HTR-8/SVneo (cell line): ENCODE results near the gene UGT8.
"Not testable (repeated sequence)": the region's sequence is repeated elsewhere in the genome, so short reads cannot be mapped to it uniquely, and the experiment has no call there.

ENCODE experiments used
- DNase-seq: peaks from one replicate; pipeline ENCODE4 v3.0.0; 2011; ENCODE audit warnings: low spot score, mixed read lengths; ENCODE audit not compliant: insufficient read length
- FAIRE-seq: peaks from 2 replicates; lab custom pipeline; 2011; peaks lifted over from hg19 to GRCh38; lab: Jason Lieb, UNC

UGT8 gene

DNA sequence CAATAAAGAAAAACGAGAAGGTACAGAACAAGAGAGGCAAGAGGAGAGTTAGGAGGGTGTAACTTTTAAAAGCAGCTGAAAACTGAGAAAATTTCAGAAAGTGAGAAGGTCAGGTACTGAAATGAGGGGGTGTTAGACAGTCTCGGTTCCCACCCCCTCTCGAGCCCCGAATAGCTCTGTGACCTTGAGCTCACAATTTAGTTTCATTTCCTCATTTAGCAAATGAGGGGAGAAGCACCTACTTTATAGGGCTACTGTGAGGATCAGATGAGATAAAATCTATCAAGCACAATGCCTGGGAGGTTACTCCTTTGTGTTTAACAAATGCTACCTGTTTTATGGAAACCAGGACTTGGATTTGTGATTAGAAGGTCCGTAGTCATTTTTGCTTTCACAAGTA is 4.9 kb downstream of the UGT8 start:
- no peak for DNase-seq
- FAIRE-seq, result no peak

DNA sequence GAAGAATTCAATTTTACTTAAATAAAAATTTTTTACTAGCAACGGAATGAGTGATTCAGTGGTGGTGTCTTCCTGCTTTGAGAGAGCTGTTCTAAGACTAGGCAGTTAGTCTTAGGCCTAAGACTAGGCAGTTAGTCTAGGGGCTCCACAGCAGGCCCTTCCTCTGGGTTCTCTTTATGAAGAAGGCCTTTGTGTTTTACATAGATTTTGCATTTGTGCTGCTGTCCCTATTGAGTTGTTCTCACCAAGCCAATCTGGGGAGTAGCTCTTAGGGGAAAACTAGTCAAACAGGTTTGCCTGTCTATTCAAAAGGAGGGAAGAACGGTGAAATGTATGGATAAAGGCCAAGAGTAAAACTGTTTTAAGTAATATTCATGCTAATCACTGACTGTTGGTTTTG is 7.6 kb downstream of the UGT8 start:
- DNase-seq, result no peak
- FAIRE-seq, result no peak

DNA sequence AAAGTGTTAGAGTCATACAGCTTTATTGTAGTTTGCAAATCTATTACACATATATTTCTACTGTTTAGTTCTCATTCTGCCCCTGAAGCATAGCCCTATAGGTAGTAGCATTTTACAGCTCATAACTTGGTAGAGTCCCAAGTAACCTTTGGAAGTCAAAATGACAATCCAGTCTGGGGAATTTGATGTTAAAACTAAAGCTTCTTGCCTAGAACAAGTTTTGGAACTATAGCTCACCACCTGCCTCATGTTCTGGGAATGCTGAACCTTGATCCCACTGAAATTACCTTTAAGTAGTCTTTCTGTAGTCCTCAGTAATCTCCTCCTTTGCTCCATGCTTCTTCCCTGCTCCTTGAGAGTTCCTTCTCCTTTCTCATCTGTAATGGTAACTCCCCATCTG is 8.4 kb downstream of the UGT8 start:
- no peak for FAIRE-seq
- DNase-seq, result no peak

DNA sequence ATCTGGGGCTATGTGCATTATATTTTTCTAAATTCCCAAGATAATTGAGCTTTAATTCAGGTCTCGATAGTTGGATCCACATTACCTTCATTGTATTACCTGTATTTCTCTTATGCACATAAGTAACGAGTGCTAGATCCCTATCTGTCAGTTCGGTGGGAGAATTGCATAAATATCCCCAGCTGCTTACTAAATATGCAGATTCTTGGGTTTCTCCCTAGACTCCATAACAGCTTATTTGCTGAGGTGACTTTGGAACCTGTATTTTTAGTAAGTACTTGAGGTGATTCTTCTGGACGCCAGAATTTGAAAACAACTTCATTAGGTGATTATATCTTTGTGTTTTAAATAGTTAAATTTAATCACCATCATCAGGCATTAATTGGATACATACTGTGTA is 15.0 kb downstream of the UGT8 start:
- no peak for DNase-seq
- no peak for FAIRE-seq

DNA sequence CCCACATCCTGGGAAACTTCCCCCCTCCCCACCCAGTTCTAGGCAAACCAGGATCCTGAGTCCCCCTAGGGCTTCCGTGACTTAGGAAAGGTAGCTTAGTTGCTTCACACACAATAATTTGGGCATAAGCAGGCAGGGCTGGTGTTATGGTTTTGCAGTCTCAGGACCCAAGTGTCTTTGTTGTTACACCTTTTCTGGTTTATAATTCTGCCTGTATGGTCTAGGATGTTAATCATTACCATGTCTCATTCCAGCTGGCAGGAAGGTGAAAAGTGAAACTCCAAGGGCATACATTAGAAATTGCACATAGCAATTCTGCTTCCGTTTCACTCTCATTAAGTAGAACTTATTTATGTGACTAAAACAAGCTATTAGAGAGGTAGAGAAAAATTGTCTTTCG is 16.8 kb downstream of the UGT8 start:
- DNase-seq, result no peak
- FAIRE-seq, result no peak

DNA sequence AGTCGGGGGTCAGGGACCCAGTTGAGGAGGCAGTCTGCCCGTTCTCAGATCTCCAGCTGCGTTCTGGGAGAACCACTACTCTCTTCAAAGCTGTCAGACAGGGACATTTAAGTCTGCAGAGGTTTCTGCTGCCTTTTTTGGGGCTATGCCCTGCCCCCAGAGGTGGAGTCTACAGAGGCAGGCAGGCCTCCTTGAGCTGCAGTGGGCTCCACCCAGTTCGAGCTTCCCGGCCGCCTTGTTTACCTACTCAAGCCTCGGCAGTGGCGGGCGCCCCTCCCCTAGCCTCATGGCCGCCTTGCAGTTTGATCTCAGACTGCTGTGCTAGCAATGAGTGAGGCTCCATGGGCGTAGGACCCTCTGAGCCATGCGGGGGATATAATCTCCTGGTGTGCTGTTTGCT is 17.4 kb downstream of the UGT8 start:
- not testable (repeated sequence) for FAIRE-seq, DNase-seq

DNA sequence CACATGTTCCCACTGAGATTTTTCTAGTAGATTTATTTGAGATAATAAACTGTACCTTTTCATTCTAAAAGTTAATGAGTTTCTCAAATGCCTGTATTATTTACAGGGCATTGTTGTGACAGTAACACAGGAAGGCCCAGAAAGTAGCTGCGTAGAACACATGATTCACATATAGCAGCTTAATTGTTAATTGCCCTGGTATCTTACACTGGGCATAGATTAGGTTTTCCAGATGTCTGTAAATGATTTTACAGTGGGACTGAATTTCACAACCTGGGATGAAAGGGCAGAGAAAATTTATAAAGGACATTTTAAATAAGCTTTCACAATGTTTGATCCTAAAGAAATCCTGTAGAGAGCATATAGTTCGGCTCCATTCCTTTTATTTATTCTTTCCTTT is 27.6 kb downstream of the UGT8 start:
- FAIRE-seq, result no peak
- no peak for DNase-seq

DNA sequence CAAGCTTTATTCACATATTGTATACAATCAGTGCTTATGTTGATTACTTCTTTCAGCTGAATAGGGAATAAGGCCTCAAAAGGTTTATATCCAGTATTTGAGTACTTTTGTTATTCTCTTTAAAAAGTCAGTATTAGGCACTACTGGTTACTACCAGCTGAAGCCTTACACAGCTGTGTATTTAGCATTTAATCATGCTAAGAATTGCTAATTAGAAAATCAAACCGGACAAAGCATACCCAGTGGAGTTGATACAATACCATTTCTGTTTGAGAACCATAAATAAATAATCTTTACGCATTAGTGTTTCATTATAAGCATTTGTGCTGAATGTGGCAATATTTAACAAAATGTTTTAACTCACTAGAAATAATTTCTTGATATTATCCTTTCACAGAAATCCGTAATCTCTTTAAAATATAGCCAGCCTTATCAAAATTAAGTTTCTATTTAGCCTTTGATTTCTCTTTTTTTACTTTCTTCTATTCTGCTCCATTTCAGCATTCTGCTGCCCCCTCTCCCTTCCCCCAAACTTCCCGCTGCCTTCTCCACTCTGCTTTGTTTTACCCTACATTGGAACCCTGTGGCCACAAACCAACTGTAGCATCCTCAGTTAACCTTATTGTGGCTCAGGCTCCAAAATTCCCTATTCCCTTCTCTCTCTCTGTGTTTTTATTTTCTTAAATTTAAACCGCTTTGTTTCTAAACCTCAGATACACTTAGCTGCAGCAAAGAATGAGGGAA is 37.8 kb downstream of the UGT8 start:
- DNase-seq (no peak), FAIRE-seq (no peak)

DNA sequence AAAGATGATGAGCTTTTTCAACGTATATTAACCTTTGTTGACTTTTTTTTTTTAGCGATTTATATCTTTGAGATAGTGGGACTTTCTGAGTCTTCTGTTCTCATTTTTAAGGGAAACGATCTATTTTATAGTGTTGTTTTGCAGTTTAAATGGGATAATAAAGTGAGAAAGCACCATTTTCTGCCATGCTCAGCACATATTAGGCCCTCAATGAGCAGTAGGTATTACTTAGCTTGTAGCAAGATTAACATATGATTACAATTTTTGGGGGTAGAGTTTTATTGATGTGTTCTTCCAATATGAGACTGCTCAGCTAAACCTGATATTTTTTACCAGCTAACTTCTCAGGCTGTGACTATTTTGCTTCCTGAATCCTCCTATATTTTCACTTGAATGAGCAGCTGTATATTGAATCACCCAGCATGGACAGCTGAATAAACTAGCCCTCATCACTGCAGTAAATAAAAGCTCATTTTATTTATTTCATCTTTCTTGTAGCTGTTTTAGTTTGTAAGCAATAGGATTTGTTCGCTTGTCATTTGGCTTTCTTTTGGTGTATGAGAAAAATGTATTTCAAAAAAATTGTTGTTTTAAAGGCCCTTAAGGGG is 43.7 kb downstream of the UGT8 start:
- DNase-seq (no peak), FAIRE-seq (no peak)

DNA sequence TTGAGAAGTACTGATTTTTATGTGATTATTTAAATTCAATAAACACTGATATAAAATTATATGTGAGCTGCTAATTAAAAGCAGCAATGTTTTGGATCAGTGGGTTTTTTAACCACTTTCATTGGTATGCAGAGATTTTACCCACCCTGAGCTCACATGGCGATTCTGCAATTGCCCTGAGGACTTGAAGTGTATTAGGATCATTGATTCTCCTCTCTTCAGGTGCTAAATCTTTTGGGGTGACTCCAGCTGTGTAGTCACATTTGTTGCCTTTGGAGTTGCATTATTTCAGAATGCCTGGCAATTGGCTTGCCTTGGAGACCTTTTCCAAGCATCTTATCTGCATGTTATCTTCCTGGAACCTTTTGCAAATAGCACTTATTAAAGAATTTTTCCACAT is 51.3 kb downstream of the UGT8 start:
- DNase-seq (no peak), FAIRE-seq (no peak)

DNA sequence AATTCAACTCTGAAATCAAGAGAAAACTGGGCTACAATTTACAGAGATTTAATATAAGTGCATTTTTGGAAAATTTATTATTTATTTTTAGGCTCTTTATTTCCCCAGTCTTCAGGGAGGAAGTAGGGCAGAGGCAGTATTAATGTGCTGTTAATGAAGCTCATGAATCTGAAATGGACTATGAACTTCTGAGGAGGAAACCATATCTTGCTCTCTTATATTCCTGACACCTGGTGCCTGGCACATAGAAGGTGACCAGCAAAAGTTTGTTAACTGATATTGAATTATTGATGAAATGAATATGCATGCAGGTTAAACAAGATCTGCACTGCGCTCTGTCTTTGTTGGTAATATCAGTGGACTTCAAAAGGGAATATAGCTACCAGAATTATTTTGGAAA is 55.1 kb downstream of the UGT8 start:
- no peak for DNase-seq
- FAIRE-seq, result no peak

DNA sequence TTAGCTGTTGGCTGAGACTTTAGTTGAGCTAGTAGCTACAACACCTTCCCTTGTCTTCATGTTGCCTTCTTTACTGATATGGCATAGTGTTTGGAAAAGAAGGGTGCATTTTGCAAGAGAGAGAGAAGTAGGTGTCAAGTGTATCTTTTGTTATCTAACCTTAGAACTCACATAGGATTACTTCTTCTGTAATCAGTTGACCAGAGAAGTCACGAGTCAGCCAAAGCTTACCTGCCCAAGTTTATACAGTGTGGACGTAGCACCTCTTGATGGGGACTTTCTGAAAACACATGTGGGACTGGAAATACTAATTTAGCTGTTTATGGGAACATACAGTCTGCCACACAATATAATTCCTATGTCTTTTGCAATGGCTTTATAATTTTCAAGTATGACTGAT is 56.0 kb downstream of the UGT8 start:
- FAIRE-seq, result no peak
- DNase-seq, result no peak

DNA sequence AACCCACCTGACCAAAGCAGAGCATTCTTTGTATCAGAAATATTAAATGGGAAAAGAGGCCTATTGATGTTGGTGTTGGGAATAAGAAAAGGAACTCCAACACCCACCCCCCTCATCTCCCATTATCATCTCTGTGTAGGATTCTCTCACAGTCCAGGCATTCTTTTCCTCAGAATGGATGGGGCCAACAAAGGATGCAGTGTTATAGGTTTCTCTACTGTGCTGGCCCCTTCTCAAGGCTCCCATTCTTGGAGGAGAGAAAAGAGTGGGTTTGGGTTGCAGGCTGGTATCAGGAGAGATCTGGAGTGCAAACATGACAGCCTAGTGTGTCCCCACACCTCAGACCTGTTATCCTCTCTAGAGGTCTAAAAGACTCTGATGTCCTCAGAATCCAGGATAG is 59.6 kb downstream of the UGT8 start:
- DNase-seq (no peak), FAIRE-seq (no peak)

DNA sequence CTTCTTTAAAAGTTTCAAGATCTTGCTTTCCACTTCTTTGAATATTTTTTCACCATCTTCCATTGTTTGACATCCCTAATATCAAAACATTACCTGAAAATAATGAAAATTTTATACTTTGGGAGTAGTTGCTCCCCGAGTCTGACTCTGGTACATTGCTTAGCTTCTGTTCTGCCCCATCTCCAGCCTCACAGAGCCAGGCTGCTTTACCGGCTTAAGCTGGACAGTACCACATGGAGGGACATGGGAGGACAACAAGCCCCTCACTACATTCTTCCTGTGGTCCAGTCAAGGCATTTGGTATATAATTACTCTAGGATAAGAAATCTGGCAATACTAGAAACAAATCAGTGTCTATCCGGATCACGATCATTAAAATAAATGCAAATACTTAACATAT is 60.2 kb downstream of the UGT8 start:
- DNase-seq, result no peak

DNA sequence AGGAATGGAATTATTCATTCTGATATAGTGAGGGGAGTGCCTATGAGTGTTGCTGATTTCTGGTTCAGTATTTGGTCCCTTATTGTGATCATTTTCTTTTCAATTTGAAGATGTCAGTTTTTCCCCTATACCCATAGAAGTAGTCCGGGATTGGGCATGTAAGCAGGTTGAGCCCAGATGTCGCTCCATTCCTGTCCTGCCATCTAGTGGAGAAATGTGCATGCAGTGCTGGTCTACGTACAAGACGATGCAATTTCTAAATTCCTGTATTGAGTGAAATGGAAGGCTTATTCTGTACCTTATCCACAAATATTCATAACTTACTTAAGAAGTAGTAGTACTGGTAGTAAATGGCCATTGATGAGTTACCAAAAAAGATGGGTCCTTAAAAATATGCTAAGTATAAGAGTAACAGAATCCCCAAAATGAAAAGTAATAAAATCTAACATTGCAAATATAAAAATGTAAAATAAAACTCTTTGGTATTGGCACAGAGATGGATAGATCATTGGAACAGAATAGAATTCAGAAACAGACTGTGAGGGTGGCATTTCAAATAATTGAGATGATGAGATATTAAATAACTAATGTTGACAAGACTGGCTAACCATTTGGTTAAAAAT is 60.9 kb downstream of the UGT8 start:
- DNase-seq (peak; percentile 52), FAIRE-seq (peak; percentile 63)

More for the DNA sequence above, 60.2 kb downstream of the UGT8 start:
- no peak for FAIRE-seq

DNA sequence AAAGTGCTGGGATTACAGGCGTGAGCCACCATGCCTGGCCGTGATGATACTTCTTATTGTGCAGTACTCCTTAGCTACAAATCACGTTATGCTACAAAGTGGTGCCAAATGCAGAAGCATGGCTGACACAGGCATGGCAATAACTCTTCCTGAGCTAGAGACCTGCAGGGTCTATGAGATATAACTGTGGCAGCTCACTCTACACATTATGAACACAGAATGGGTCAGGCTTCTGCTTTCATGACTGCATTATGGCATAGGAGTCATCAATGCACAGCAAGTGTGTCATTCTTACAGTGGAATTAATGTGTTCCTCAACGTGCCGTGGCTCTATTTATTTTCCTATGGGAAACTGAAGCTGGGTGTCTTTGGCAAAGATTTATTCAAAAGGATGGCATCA is 64.5 kb downstream of the UGT8 start:
- FAIRE-seq (no peak), DNase-seq (no peak)

DNA sequence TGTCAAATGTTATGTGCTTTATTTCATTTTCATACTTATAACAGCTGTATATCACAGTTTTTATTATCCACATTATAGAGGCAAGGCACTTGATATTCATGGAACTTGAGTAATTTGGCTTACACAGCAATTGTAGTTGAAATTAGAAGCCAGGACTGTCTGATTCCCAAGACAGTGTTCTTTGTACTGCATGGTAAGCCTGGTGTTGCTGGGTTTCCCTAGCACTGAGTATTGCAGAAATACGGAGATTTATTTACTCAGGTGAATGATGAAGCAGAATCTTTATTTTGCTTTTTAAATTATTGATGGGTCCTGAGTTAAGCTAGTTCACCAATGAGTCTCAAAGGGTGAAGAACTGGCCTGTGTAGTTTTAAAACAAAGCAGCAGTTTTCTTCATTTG is 70.0 kb downstream of the UGT8 start:
- no peak for FAIRE-seq
- no peak for DNase-seq

DNA sequence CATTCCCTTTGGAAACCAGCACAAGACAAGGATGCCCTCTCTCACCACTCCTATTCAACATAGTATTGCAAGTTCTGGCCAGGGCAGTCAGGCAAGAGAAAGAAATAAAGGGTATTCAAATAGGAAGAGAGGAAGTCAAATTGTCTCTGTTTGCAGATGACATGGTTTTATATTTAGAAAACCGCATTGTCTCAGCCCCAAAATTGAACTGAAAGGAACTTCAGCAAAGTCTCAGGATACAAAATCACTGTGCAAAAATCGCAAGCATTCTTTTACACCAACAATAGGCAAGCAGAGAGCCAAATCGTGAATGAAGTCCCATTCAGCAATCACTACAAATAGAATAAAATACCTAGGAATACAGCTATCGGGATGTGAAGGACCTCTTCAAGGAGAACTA is 72.1 kb downstream of the UGT8 start:
- not testable (repeated sequence) for DNase-seq, FAIRE-seq

DNA sequence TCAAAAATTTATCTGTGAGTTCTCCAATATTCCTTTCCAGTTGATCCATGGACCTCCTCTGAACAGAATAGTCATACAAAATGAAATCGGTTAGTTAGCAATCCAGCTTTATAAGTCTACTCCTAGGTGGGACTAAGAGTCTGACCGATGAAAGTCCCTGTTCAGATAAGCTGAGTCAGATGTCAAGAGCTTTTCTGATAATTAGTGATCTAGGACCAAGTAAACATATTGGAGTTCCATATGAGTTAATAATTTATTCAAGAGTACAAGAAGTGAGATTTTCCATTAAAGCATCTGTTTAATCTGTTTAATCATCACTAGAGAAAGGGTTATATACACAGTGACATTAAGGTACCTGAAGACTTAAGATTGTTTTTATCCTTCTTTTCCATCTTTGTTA is 74.7 kb downstream of the UGT8 start:
- no peak for DNase-seq
- no peak for FAIRE-seq

DNA sequence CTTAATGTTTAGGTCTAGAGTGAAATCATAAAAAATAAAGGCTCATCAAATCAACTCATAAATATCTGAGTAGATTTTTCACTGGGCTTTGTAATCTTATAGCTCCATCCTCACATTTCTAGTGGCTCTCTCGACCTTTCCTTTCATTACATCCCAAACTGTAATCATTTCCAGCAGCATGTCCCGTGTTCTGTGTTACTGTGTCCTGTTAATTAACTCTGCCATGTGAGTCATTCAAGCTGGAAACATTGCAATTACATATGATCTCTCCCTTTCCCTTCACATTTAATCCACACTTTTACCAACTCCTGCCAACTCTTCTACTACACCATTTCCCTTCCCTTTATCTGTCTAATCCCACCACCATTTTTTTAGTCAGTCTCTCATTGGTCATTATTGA is 75.5 kb downstream of the UGT8 start:
- no peak for DNase-seq
- FAIRE-seq, result no peak

DNA sequence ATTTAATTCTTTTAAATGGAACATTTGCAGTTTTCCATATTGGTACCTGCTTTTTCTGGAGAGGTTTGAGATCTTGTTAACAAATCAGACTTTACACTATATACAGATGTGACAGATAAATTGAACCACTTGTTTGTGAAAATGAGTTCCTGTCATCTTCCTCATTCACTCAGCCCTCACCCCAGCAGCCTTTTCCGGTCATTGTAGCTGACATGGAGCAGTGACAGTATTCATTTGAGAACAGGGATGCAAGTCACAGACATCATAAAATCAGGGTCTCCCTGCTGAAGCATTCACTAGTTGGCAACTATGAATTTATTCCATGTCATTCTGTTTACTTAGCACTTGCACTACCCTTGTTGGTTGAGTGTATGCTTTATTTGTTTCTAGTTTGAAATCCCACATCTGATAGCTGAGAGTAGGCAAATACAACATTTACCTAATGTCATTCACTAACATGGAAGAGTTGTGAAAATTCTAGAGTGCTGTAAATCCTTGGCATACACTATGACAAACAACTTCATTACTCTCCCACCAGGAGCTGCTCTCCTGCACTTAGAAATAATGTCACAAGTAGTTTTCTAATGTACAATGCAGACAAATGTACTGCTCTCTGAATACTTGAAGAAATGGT is 78.9 kb downstream of the UGT8 start:
- DNase-seq, result no peak
- FAIRE-seq, result no peak
